Psoas muscle (tissue), 8 donors: ENCODE results near the gene MAP3K6. TPM values are rescaled to one million over a fixed set of nuclear protein-coding genes. Genes with fewer than 3 reads are reported as not detected.

ENCODE experiments used
- ATAC-seq, 4 donors: fragments of 200-7000 bp; cut with Tn5 transposase; one replicate each; pipeline ENCODE4 v1.9.1; 2020; ENCODE audit warnings: moderate library complexity in 3 of 4, mild to moderate bottlenecking in 2 of 4
- DNase-seq, 2 donors: peaks; one replicate each; pipeline ENCODE4 v3.0.0-alpha.2; 2020
- H3K27ac ChIP-seq: fragments of 200-600 bp; one replicate; pipeline ENCODE4 v1.8.0; 2022
- H3K27me3 ChIP-seq, 3 donors: fragments of 200-600 bp in 1 of 3; one replicate each; pipeline versions ENCODE4 v1.6.1 to v1.8.0; 2013 to 2022; ENCODE audit warnings: low read length in 2 of 3, mild to moderate bottlenecking in 2 of 3, moderate library complexity in 1 of 3; ENCODE audit not compliant: insufficient read depth in 3 of 3
- H3K36me3 ChIP-seq, 2 donors: fragments of 200-600 bp in 1 of 2; one replicate each; pipeline versions ENCODE4 v1.6.1 to v1.8.0; 2013 to 2022; ENCODE audit warnings: low read depth in 1 of 2, mild to moderate bottlenecking in 1 of 2, moderate library complexity in 1 of 2; ENCODE audit not compliant: insufficient read depth in 1 of 2
- H3K4me1 ChIP-seq: fragments of 200-600 bp; one replicate; pipeline ENCODE4 v1.8.0; 2022
- H3K4me3 ChIP-seq: fragments of 200-600 bp; one replicate; pipeline ENCODE4 v1.8.0; 2022; ENCODE audit warnings: mild to moderate bottlenecking
- H3K9me3 ChIP-seq: fragments of 200-600 bp; one replicate; pipeline ENCODE4 v1.8.0; 2022
- CTCF ChIP-seq: fragments of 200-600 bp; IDR thresholded peaks from one replicate; pipeline ENCODE4 v1.8.0; 2022; ENCODE audit warnings: antibody characterized with exemption
- WGBS, 3 donors: extraction: QIAGEN DNeasy Blood & Tissue Kit; methylation state at CpG; one replicate each; pipeline versions ENCODE4 v1.1.6 to v1.1.7; 2013; 5-methylcytosine and 5-hydroxymethylcytosine counted together
- intact Hi-C, 2 donors: fragments of 100-400 bp; cut with DNase I; formaldehyde crosslinking; loops; one replicate each; pipeline versions ENCODE4 v1.11.0 to v1.14.2; 2022
- polyA plus RNA-seq, 3 donors: library from polyadenylated mRNA; stranded (reverse); fragments of 200-250 nt; gene quantifications; one replicate each; pipeline ENCODE4 v1.2.3, GENCODE V29; 2013
- total RNA-seq, 4 donors: library from RNA; stranded (reverse); fragmentation: NEBNext Ultra II Directional in 2 of 4; extraction: Animal tissue kit (Norgen Biotek cat#: 25700) in 2 of 4; gene quantifications; one replicate each; pipeline versions ENCODE4 v1.2.1 to v1.2.4, GENCODE V29; 2021 to 2023
- donor health status: healthy with polysubstance abuse.
- donor health status: DM: no; HTN: no; CAD: no; lungs with moderate emphysema.
- donor health status: Bipolar disorder and iron deficiency.
- donor health status: healthy.
- donor health status: DM: yes; HTN: yes; CAD: no.
- donor health status: DM: no; HTN: no; CAD: no.
- donor health status: DM: no; HTN: no; CAD: no.
- donor health status: DM: yes; HTN: yes; CAD: no.

The MAP3K6 gene
- total and polyA plus RNA-seq, 7 donors = 11.1 to 29.8 (median 17.6) TPM

DNA sequence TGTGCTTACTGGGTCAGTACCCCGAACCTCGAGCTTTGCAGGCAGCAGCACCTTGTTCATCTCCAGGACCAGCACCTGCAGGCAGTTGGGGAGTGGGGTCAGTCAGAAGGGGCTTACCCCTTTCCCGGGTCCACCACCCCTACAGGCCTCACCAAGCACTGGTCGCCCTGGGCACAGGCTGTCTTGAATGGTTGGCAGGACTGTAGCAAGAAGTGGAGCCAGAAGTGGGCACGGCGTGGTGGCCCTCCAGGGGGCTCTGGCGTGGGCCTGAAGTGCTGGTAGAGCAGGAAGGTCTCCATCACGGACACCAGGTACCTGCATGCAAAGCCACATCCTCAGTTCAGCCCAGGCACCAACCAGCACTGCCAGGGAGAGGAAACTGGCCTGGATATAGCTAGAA lies 5.2 kb downstream of the MAP3K6 start:
- no peak for TF ChIP-seq CTCF
- intact Hi-C loops = loop anchor here in 1 of 2 donors (5.0 kb wide), 1 partner anchor 34 kb away; no protein-coding TSS in a partner anchor
- Histone ChIP-seq H3K4me3 (no peak overlapping the region), H3K27me3 (no peaks in the 10 kb centered on the region), H3K27ac (no peak overlapping the region), H3K9me3 (no peaks in the 10 kb centered on the region), H3K4me1 (peaks cover 6% of the 10 kb centered on the region), H3K36me3 (peaks cover 0 to 67% of the 10 kb centered on the region in 2 donors)
- ATAC-seq (no peak), DNase-seq (no peak)
- 86 to 94% (median 93%) methylated on average over 8 of the region's 8 CpGs for WGBS, 3 donors

GRCh38 chr1:27361044-27361402 lies 5.7 kb downstream of the MAP3K6 start:
- no peak overlapping the region for H3K27ac ChIP-seq
- ATAC-seq (no peak), DNase-seq (no peak)
- H3K4me3 ChIP-seq = no peak overlapping the region
- H3K9me3 ChIP-seq = no peaks in the 10 kb centered on the region
- intact Hi-C loops = loop anchor here in 1 of 2 donors (5.0 kb wide), 1 partner anchor 34 kb away; no protein-coding TSS in a partner anchor
- H3K4me1 ChIP-seq = peaks cover 6% of the 10 kb centered on the region
- WGBS, 3 donors = 82 to 87% (median 84%) methylated on average over 21 of the region's 21 CpGs
- TF ChIP-seq CTCF = no peak
- H3K36me3 ChIP-seq = peaks cover 0 to 72% of the 10 kb centered on the region in 2 donors
- H3K27me3 ChIP-seq = no peaks in the 10 kb centered on the region

DNA sequence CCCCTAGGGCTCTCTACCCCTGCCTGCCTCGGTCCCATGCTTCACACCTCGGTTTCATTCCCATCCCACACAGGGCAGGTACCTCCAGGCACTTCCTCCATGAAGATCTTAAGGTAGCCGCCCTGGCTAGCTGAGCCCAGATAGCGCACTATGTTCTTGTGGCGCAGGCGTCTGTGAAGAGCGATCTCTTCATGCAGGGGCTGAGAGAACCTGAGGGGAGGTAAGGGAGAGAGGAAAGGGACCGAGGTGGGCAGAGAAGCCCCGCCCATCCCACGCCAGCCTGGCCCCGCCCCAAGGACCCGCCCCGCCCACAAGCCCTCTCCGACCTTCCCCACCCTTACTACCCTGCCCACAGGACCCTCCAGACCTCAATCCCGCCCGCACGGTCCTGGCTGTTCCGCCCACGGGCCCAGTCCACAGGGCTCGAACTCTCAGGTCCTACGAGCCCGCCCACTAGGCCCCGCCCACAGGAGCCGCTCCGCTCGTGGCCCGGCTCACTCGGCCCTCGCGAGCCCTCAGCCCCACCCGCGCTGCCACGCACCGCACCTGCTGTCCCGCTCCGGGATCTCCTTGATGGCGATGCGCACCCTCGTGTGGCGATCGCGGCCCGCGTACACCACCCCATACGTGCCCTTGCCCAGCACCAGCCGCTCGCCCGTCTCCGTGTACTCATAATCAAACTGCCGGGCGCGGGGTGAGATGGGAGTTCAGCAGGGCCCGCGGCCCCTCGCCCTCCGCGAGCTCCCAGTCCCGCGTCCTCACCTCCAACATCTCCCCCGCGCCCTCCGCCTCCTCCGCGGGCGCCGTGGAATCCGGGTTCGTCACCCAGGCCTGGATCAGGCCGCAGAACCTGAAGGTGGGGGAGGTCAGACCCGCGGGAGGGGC lies 6.4 kb downstream of the MAP3K6 start:
- TF ChIP-seq CTCF = no peak
- no peak overlapping the region for H3K27ac ChIP-seq
- intact Hi-C loops = loop anchor here in 1 of 2 donors (5.0 kb wide), 1 partner anchor 33 kb away; no protein-coding TSS in a partner anchor
- 53 to 59% (median 54%) methylated on average over 39 to 71 of the region's 71 CpGs for WGBS, 3 donors
- no peak for ATAC-seq
- peak overlapping the region; percentile 41 for H3K4me3 ChIP-seq
- DNase-seq = no peak
- H3K27me3 ChIP-seq = no peaks in the 10 kb centered on the region
- H3K4me1 ChIP-seq = peaks cover 6% of the 10 kb centered on the region
- peaks cover 0 to 78% of the 10 kb centered on the region in 2 donors for H3K36me3 ChIP-seq
- H3K9me3 ChIP-seq = no peaks in the 10 kb centered on the region

- no peaks in the 10 kb centered on the region for H3K27me3 ChIP-seq
- ATAC-seq (no peak), DNase-seq (no peak)
- TF ChIP-seq CTCF = no peak
- H3K4me3 ChIP-seq = no peak overlapping the region
- peaks cover 0 to 85% of the 10 kb centered on the region in 2 donors for H3K36me3 ChIP-seq
- no peak overlapping the region for H3K27ac ChIP-seq
- WGBS, 3 donors = 76 to 78% (median 77%) methylated on average over 9 of the region's 9 CpGs
- intact Hi-C loops = loop anchor here (2.0 to 5.0 kb wide), 3 partner anchors 32 to 59 kb away; partner anchors contain the start of gene TMEM222 (in 1 of the 2)
- H3K4me1 ChIP-seq = peaks cover 1% of the 10 kb centered on the region
- no peaks in the 10 kb centered on the region for H3K9me3 ChIP-seq
Measured at GRCh38 chr1:27359822-27360158, 7.0 kb downstream of the MAP3K6 start.
